WTC11 (cell line): ENCODE data around the gene ZNF776. TPM values are rescaled to one million over a fixed set of nuclear protein-coding genes. Genes with fewer than 3 reads are reported as not detected.

ENCODE experiments used
- ATAC-seq: fragments of 200-7000 bp; cut with Tn5 transposase; 2 replicates; pipeline ENCODE4 v1.10.0; 2021; ENCODE audit warnings: mild to moderate bottlenecking, moderate library complexity
- CTCF ChIA-PET: fragments of 300-600 bp; sonication (Branson Sonifier 250); formaldehyde crosslinking; loops from one replicate; lab custom pipeline; 2021; ENCODE audit warnings: antibody characterized with exemption; lab: Charles Lee
- POLR2A ChIA-PET: fragments of 350-600 bp; sonication (Branson Sonifier 250); formaldehyde crosslinking; loops from one replicate; lab custom pipeline; 2021; ENCODE audit warnings: antibody characterized with exemption; lab: Charles Lee
- DNase-seq: peaks from one replicate; pipeline ENCODE4 v3.0.0; 2021; ENCODE audit warnings: low spot score
- H3K27ac Mint-ChIP-seq: 2 replicates; pipeline ENCODE4 v1.8.0; 2021; ENCODE audit warnings: mixed read lengths
- H3K27me3 Mint-ChIP-seq: 2 replicates; pipeline ENCODE4 v1.8.0; 2021; ENCODE audit warnings: low read depth, mild to moderate bottlenecking, moderate library complexity, mixed read lengths
- H3K36me3 Mint-ChIP-seq: 2 replicates; pipeline ENCODE4 v1.8.0; 2021; ENCODE audit warnings: mixed read lengths
- H3K4me1 Mint-ChIP-seq: 2 replicates; pipeline ENCODE4 v1.8.0; 2022; ENCODE audit warnings: mixed read lengths
- H3K4me3 Mint-ChIP-seq: 2 replicates; pipeline ENCODE4 v1.8.0; 2021; ENCODE audit warnings: mild to moderate bottlenecking, moderate library complexity, mixed read lengths
- H3K9me3 Mint-ChIP-seq: 2 replicates; pipeline ENCODE4 v1.8.0; 2021; ENCODE audit warnings: mixed read lengths
- CBFB ChIP-seq: sonication (generic); formaldehyde crosslinking; IDR thresholded peaks from 2 replicates; pipeline ENCODE4 v1.8.1; 2022; ENCODE audit warnings: mild to moderate bottlenecking, low read depth, missing genetic modification reagents
- ELF4 ChIP-seq: sonication (generic); formaldehyde crosslinking; IDR thresholded peaks from 2 replicates; pipeline ENCODE4 v1.8.1; 2022; ENCODE audit warnings: low read depth, mild to moderate bottlenecking, moderate library complexity, missing genetic modification reagents
- ETV6 ChIP-seq: sonication (generic); formaldehyde crosslinking; IDR thresholded peaks from 2 replicates; pipeline ENCODE4 v1.8.1; 2022; ENCODE audit warnings: mild to moderate bottlenecking, missing genetic modification reagents
- GABPB1 ChIP-seq: sonication (generic); formaldehyde crosslinking; IDR thresholded peaks from 2 replicates; pipeline ENCODE4 v1.8.1; 2023; ENCODE audit warnings: mild to moderate bottlenecking, missing genetic modification reagents
- GRHL2 ChIP-seq: fragments of 250-450 bp; sonication (Bioruptor Pico); IDR thresholded peaks from 2 replicates; pipeline ENCODE4 v1.8.0; 2022; ENCODE audit warnings: mild to moderate bottlenecking, moderate library complexity; ENCODE audit not compliant: insufficient replicate concordance, severe bottlenecking
- JUN ChIP-seq: sonication (generic); formaldehyde crosslinking; IDR thresholded peaks from 2 replicates; pipeline ENCODE4 v1.8.0; 2023; ENCODE audit warnings: mild to moderate bottlenecking, missing genetic modification reagents
- NR1H2 ChIP-seq: sonication (generic); formaldehyde crosslinking; IDR thresholded peaks from 2 replicates; pipeline ENCODE4 v1.9.0; 2021; ENCODE audit warnings: mild to moderate bottlenecking, moderate library complexity, missing genetic modification reagents
- RORB ChIP-seq: fragments of 250-450 bp; sonication (Bioruptor Pico); IDR thresholded peaks from 2 replicates; pipeline ENCODE4 v1.9.0; 2021; ENCODE audit warnings: mild to moderate bottlenecking
- ZNF263 ChIP-seq: sonication (generic); formaldehyde crosslinking; IDR thresholded peaks from 2 replicates; pipeline ENCODE4 v1.8.1; 2022; ENCODE audit warnings: low read depth, mild to moderate bottlenecking, moderate library complexity, missing genetic modification reagents
- ZNF416 ChIP-seq: fragments of 250-450 bp; sonication (Bioruptor Pico); IDR thresholded peaks from 2 replicates; pipeline ENCODE4 v1.9.0; 2021; ENCODE audit warnings: mild to moderate bottlenecking, inconsistent platforms
- ZNF423 ChIP-seq: fragments of 250-450 bp; sonication (Bioruptor Pico); IDR thresholded peaks from 2 replicates; pipeline ENCODE4 v2.1.2; 2022; ENCODE audit warnings: mild to moderate bottlenecking, moderate library complexity
- ZNF671 ChIP-seq: fragments of 250-450 bp; sonication (Bioruptor Pico); IDR thresholded peaks from 2 replicates; pipeline ENCODE4 v1.8.0; 2021; ENCODE audit warnings: mild to moderate bottlenecking
- total RNA-seq: library from RNA; stranded (reverse); gene quantifications from 3 replicates; pipeline ENCODE4 v1.2.3, GENCODE V29; 2021
- TF ChIP-seq, protein P1 (sequence below): sonication (generic); formaldehyde crosslinking; IDR thresholded peaks from 2 replicates; pipeline ENCODE4 v1.8.0; 2023; ENCODE audit warnings: mild to moderate bottlenecking, missing genetic modification reagents
- TF ChIP-seq, protein P2 (sequence below): sonication (generic); formaldehyde crosslinking; IDR thresholded peaks from 2 replicates; pipeline ENCODE4 v1.8.1; 2022; ENCODE audit warnings: low read depth, missing genetic modification reagents, borderline replicate concordance
- TF ChIP-seq, protein P3 (sequence below): fragments of 250-450 bp; sonication (Bioruptor Pico); IDR thresholded peaks from 2 replicates; pipeline ENCODE4 v1.9.0; 2021; ENCODE audit warnings: moderate library complexity, mild to moderate bottlenecking, inconsistent platforms, borderline replicate concordance
- TF ChIP-seq, protein P4 (sequence below): fragments of 250-450 bp; sonication (Bioruptor Pico); IDR thresholded peaks from 2 replicates; pipeline ENCODE4 v1.9.0; 2021; ENCODE audit warnings: mild to moderate bottlenecking, borderline replicate concordance
- TF ChIP-seq, protein P5 (sequence below): sonication (generic); formaldehyde crosslinking; IDR thresholded peaks from 2 replicates; pipeline ENCODE4 v1.8.1; 2022; ENCODE audit warnings: missing genetic modification reagents, borderline replicate concordance
- TF ChIP-seq, protein P6 (sequence below): fragments of 250-450 bp; sonication (Bioruptor Pico); IDR thresholded peaks from 2 replicates; pipeline ENCODE4 v1.8.0; 2021; ENCODE audit warnings: mild to moderate bottlenecking

The ZNF776 gene
- total RNA-seq, 1 experiment from 2014 or later: 14.3 TPM

DNA sequence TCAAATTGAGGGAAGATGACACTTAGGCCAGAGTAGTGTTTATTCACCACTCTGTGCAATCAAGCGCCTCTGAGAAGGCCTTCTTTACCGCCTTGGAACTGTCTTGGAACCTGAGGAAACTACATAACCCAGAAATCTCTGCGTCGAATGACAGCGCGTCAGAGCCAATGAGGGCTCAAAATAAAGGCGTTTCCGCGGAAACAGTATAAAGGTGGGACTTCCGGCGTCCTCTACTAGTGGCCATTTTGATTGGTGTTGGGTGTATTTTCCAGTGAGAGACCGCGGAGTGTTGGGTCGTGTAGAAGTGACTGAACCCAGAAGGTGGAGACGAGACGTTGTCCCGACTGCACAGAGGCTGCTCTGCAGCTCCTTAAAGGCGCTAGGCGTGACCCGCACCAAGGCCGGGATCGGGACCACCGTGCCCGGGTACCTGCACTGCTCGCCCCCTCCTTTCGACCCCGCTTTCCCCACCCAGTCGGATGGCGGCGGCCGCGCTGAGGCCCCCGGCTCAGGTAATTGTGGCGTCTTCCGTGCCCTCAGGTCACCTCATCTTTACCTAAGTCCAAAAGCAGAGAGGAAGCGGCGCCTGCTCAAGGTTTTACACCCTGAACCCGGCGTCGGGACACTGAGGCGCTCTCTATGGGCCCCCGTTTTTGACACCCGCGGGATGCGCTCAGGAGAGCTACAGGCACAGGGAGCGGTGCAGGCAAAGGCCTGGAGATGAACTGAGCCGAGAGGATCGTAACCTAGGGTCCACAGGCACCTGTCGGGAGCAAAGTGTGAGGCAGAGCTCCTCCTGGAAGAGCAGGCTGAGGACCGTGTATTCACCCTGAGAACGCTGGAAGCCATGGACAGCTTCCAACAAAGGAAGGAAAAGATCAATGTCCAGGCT is at the start of gene ZNF776 (continued):
- TF ChIP-seq, protein P1, sequence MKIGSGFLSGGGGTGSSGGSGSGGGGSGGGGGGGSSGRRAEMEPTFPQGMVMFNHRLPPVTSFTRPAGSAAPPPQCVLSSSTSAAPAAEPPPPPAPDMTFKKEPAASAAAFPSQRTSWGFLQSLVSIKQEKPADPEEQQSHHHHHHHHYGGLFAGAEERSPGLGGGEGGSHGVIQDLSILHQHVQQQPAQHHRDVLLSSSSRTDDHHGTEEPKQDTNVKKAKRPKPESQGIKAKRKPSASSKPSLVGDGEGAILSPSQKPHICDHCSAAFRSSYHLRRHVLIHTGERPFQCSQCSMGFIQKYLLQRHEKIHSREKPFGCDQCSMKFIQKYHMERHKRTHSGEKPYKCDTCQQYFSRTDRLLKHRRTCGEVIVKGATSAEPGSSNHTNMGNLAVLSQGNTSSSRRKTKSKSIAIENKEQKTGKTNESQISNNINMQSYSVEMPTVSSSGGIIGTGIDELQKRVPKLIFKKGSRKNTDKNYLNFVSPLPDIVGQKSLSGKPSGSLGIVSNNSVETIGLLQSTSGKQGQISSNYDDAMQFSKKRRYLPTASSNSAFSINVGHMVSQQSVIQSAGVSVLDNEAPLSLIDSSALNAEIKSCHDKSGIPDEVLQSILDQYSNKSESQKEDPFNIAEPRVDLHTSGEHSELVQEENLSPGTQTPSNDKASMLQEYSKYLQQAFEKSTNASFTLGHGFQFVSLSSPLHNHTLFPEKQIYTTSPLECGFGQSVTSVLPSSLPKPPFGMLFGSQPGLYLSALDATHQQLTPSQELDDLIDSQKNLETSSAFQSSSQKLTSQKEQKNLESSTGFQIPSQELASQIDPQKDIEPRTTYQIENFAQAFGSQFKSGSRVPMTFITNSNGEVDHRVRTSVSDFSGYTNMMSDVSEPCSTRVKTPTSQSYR (CRISPR knock-in tag): no peak
- TF ChIP-seq ELF4 (CRISPR knock-in tag) (no peak), ZNF423 (CRISPR knock-in tag) (no peak), ZNF416 (CRISPR knock-in tag) (no peak)
- TF ChIP-seq, protein P2, sequence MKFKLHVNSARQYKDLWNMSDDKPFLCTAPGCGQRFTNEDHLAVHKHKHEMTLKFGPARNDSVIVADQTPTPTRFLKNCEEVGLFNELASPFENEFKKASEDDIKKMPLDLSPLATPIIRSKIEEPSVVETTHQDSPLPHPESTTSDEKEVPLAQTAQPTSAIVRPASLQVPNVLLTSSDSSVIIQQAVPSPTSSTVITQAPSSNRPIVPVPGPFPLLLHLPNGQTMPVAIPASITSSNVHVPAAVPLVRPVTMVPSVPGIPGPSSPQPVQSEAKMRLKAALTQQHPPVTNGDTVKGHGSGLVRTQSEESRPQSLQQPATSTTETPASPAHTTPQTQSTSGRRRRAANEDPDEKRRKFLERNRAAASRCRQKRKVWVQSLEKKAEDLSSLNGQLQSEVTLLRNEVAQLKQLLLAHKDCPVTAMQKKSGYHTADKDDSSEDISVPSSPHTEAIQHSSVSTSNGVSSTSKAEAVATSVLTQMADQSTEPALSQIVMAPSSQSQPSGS (CRISPR knock-in tag): no peak

DNA sequence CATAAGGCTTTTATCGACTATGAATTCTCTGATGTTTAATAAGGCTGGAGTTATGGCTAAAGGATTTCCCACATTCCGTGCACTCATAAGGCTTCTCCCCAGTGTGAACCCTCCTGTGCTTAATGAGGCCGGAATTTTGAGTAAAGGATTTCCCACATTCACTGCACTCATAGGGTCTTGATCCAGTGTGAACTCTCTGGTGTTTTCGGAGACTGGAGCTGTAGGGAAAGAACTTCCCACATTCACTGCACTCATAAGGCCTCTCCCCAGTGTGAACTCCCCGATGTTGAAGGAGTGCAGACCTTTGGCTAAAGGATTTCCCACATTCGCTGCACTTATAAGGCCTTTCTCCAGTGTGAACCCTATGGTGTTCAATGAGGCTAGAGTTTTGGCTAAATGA is 45.0 kb upstream of the ZNF776 start:
- CTCF ChIA-PET: no interaction called here
- H3K36me3 Mint-ChIP-seq: peaks cover 77% of the 10 kb centered on the region
- TF ChIP-seq, protein P3, sequence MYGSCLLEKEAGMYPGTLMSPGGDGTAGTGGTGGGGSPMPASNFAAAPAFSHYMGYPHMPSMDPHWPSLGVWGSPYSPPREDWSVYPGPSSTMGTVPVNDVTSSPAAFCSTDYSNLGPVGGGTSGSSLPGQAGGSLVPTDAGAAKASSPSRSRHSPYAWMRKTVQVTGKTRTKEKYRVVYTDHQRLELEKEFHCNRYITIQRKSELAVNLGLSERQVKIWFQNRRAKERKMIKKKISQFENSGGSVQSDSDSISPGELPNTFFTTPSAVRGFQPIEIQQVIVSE (CRISPR knock-in tag): no peak
- TF ChIP-seq RORB (CRISPR knock-in tag): no peak
- TF ChIP-seq ZNF263 (CRISPR knock-in tag): no peak
- no peak for TF ChIP-seq ETV6
- TF ChIP-seq, protein P4, sequence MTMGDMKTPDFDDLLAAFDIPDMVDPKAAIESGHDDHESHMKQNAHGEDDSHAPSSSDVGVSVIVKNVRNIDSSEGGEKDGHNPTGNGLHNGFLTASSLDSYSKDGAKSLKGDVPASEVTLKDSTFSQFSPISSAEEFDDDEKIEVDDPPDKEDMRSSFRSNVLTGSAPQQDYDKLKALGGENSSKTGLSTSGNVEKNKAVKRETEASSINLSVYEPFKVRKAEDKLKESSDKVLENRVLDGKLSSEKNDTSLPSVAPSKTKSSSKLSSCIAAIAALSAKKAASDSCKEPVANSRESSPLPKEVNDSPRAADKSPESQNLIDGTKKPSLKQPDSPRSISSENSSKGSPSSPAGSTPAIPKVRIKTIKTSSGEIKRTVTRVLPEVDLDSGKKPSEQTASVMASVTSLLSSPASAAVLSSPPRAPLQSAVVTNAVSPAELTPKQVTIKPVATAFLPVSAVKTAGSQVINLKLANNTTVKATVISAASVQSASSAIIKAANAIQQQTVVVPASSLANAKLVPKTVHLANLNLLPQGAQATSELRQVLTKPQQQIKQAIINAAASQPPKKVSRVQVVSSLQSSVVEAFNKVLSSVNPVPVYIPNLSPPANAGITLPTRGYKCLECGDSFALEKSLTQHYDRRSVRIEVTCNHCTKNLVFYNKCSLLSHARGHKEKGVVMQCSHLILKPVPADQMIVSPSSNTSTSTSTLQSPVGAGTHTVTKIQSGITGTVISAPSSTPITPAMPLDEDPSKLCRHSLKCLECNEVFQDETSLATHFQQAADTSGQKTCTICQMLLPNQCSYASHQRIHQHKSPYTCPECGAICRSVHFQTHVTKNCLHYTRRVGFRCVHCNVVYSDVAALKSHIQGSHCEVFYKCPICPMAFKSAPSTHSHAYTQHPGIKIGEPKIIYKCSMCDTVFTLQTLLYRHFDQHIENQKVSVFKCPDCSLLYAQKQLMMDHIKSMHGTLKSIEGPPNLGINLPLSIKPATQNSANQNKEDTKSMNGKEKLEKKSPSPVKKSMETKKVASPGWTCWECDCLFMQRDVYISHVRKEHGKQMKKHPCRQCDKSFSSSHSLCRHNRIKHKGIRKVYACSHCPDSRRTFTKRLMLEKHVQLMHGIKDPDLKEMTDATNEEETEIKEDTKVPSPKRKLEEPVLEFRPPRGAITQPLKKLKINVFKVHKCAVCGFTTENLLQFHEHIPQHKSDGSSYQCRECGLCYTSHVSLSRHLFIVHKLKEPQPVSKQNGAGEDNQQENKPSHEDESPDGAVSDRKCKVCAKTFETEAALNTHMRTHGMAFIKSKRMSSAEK: no peak
- TF ChIP-seq ZNF671 (CRISPR knock-in tag): no peak
- TF ChIP-seq, protein P1 (CRISPR knock-in tag): no peak
- TF ChIP-seq JUN (CRISPR knock-in tag): no peak
- TF ChIP-seq CBFB (CRISPR knock-in tag): no peak
- TF ChIP-seq, protein P5, sequence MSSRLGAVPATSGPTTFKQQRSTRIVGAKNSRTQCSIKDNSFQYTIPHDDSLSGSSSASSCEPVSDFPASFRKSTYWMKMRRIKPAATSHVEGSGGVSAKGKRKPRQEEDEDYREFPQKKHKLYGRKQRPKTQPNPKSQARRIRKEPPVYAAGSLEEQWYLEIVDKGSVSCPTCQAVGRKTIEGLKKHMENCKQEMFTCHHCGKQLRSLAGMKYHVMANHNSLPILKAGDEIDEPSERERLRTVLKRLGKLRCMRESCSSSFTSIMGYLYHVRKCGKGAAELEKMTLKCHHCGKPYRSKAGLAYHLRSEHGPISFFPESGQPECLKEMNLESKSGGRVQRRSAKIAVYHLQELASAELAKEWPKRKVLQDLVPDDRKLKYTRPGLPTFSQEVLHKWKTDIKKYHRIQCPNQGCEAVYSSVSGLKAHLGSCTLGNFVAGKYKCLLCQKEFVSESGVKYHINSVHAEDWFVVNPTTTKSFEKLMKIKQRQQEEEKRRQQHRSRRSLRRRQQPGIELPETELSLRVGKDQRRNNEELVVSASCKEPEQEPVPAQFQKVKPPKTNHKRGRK (CRISPR knock-in tag): no peak
- TF ChIP-seq NR1H2 (CRISPR knock-in tag): no peak
- TF ChIP-seq GRHL2 (CRISPR knock-in tag): no peak
- TF ChIP-seq, protein P6, sequence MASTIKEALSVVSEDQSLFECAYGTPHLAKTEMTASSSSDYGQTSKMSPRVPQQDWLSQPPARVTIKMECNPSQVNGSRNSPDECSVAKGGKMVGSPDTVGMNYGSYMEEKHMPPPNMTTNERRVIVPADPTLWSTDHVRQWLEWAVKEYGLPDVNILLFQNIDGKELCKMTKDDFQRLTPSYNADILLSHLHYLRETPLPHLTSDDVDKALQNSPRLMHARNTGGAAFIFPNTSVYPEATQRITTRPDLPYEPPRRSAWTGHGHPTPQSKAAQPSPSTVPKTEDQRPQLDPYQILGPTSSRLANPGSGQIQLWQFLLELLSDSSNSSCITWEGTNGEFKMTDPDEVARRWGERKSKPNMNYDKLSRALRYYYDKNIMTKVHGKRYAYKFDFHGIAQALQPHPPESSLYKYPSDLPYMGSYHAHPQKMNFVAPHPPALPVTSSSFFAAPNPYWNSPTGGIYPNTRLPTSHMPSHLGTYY (CRISPR knock-in tag): no peak
- TF ChIP-seq ELF4 (CRISPR knock-in tag): no peak
- TF ChIP-seq GABPB1 (CRISPR knock-in tag): no peak
- TF ChIP-seq, all 79 proteins: peak for 0
- peaks cover 33% of the 10 kb centered on the region for H3K4me1 Mint-ChIP-seq
- peaks cover 23% of the 10 kb centered on the region for H3K9me3 Mint-ChIP-seq
- no peak overlapping the region for H3K4me3 Mint-ChIP-seq
- ATAC-seq (no peak), DNase-seq (no peak)
- POLR2A ChIA-PET: no interaction called here
- no peak overlapping the region for H3K27ac Mint-ChIP-seq
- H3K27me3 Mint-ChIP-seq: no peaks in the 10 kb centered on the region
